ENCODE results near the gene CAP2.

- TF ChIP-seq CTCF (IDR thresholded peaks at IDR 0.05) (no peak), POLR2A (IDR thresholded peaks at IDR 0.05) (no peak)
These were observed 57.4 kb downstream of the CAP2 start for GRCh38 chr6:17450832-17451231.
